ENCODE results near the gene KRT37.

DNA sequence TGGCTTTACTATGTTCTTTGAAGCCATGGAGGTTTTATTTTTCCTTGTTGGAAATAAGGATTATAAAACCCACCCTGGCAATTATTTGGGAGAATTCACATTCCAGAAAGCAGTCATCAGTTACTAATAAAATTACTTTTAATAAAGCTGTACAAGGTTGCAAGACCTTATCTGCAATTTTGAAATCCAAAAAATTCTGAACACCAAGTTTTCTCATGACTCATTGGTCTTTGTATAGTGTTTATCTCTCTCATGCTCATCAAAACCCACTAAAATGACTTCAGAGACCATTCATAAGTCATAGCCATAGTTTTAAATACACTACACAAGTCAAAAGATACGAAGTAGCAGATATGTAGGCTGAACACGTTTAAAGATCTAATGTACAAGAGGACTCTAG, 22.4 kb upstream of the KRT37 start:
- TF ChIP-seq TAF1 (CRISPR knock-in tag; IDR thresholded peaks at IDR 0.05) (no peak), REST (IDR thresholded peaks at IDR 0.05; ENCODE audit: borderline replicate concordance in 1 of 2, low read depth in 1 of 2, low read length in 2 of 2) (no peak), SETDB1 (CRISPR knock-in tag; IDR thresholded peaks at IDR 0.05; ENCODE audit: borderline replicate concordance) (no peak), CHD2 (IDR thresholded peaks at IDR 0.05; ENCODE audit: low read depth, low read length) (no peak), KLF15 (CRISPR knock-in tag; IDR thresholded peaks at IDR 0.05; ENCODE audit: borderline replicate concordance) (no peak)

Data from HepG2 (cell line).